Endodermal cell (in vitro differentiated cells): ENCODE data around the gene RALGPS2. TPM values are rescaled to one million over a fixed set of nuclear protein-coding genes. Genes with fewer than 3 reads are reported as not detected.

Source experiments
- DNase-seq: peaks from one replicate; pipeline ENCODE4 v3.0.0-alpha.2; 2017
- H3K27ac ChIP-seq: 2 replicates; pipeline ENCODE4 v1.5.1; 2013; ENCODE audit warnings: mild to moderate bottlenecking, low read depth, low read length, moderate library complexity
- H3K27me3 ChIP-seq: 2 replicates; pipeline ENCODE4 v1.6.1; 2013; ENCODE audit warnings: mild to moderate bottlenecking, low read length, moderate library complexity; ENCODE audit not compliant: insufficient read depth, control insufficient read depth, poor library complexity, severe bottlenecking
- H3K36me3 ChIP-seq: 2 replicates; pipeline ENCODE4 v1.7.0; 2013; ENCODE audit warnings: mild to moderate bottlenecking, low read length, moderate library complexity; ENCODE audit not compliant: control insufficient read depth, insufficient read depth
- H3K4me1 ChIP-seq: one replicate; pipeline ENCODE4 v1.7.0; 2013; ENCODE audit warnings: low read length; ENCODE audit not compliant: control insufficient read depth, insufficient read depth
- H3K4me3 ChIP-seq: 2 replicates; pipeline ENCODE4 v1.5.1; 2013; ENCODE audit warnings: mild to moderate bottlenecking, low read length, moderate library complexity
- H3K9ac ChIP-seq: 2 replicates; pipeline ENCODE4 v1.6.1; 2013; ENCODE audit warnings: mild to moderate bottlenecking, low read length, moderate library complexity; ENCODE audit not compliant: poor library complexity, severe bottlenecking; ENCODE audit errors: extremely low read depth
- H3K9me3 ChIP-seq: 2 replicates; pipeline ENCODE4 v1.6.1; 2013; ENCODE audit warnings: mild to moderate bottlenecking, low read length, moderate library complexity; ENCODE audit not compliant: control insufficient read depth
- H3K27ac Mint-ChIP-seq: 2 replicates; pipeline ENCODE4 v1.8.0; 2020; ENCODE audit warnings: mixed read lengths
- H3K27me3 Mint-ChIP-seq: 2 replicates; pipeline ENCODE4 v1.8.0; 2021; ENCODE audit warnings: mild to moderate bottlenecking, mixed read lengths; ENCODE audit not compliant: insufficient read depth
- H3K36me3 Mint-ChIP-seq: 2 replicates; pipeline ENCODE4 v1.8.0; 2020; ENCODE audit warnings: low read depth, mixed read lengths
- H3K4me1 Mint-ChIP-seq: 2 replicates; pipeline ENCODE4 v1.8.0; 2020; ENCODE audit warnings: mixed read lengths
- H3K4me3 Mint-ChIP-seq: 2 replicates; pipeline ENCODE4 v1.8.0; 2020; ENCODE audit warnings: mild to moderate bottlenecking, moderate library complexity, mixed read lengths
- H3K9me3 Mint-ChIP-seq: 2 replicates; pipeline ENCODE4 v1.8.0; 2020; ENCODE audit warnings: mild to moderate bottlenecking, mixed read lengths
- WGBS, 2 experiments: methylation state at CpG; one replicate each; pipeline versions ENCODE4 v1.1.5 to v1.1.7; 2013; ENCODE audit warnings: missing lambda C conversion rate in 2 of 2, mixed read lengths in 1 of 2; ENCODE audit not compliant: insufficient coverage in 1 of 2, insufficient read length in 1 of 2; 5-methylcytosine and 5-hydroxymethylcytosine counted together
- total RNA-seq, 2 donors: library from RNA; stranded (reverse); fragmentation: NEBNext Ultra II Directional in 1 of 2; extraction: Animal tissue kit (Norgen Biotek cat#: 25700) in 1 of 2; gene quantifications; 2 replicates in 1 of 2; 3 replicates in 1 of 2; pipeline ENCODE4 v1.2.1, GENCODE V29; 2021
- TF ChIP-seq, protein P1 (sequence below): fragments of 200-600 bp; sonication (generic); conservative IDR thresholded peaks from 2 replicates; pipeline ENCODE4 v1.5.0; 2021; ENCODE audit warnings: antibody characterized with exemption, mild to moderate bottlenecking

RALGPS2 gene
- total RNA-seq, 2 donors from 2014 or later = 56.6 to 73.1 TPM

DNA sequence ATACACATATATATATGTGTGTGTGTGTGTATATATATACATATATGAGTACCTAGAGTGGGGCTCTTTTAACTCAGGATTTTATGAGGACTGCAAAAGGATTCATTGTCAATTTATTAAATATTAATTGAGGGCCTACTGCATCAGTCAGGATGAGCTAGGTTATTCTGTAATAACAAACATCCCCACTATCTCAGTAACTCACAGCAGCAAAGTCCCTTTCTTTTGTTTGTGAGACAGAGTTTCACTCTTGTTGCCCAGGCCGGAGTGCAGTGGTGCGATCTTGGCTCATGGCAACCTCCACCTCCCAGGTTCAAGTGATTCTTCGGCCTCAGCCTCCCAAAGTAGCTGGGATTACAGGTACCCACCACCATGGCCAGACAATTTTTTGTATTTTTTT lies 236.8 kb downstream of the RALGPS2 start:
- peaks cover 6% of the 10 kb centered on the region for H3K9me3 ChIP-seq
- Mint-ChIP-seq H3K36me3 (no peaks in the 10 kb centered on the region), H3K9me3 (peaks cover 11% of the 10 kb centered on the region), H3K4me1 (no peaks in the 10 kb centered on the region), H3K4me3 (no peak overlapping the region), H3K27me3 (no peaks in the 10 kb centered on the region), H3K27ac (no peak overlapping the region)
- H3K4me1 ChIP-seq = no peaks in the 10 kb centered on the region
- TF ChIP-seq, protein P1, sequence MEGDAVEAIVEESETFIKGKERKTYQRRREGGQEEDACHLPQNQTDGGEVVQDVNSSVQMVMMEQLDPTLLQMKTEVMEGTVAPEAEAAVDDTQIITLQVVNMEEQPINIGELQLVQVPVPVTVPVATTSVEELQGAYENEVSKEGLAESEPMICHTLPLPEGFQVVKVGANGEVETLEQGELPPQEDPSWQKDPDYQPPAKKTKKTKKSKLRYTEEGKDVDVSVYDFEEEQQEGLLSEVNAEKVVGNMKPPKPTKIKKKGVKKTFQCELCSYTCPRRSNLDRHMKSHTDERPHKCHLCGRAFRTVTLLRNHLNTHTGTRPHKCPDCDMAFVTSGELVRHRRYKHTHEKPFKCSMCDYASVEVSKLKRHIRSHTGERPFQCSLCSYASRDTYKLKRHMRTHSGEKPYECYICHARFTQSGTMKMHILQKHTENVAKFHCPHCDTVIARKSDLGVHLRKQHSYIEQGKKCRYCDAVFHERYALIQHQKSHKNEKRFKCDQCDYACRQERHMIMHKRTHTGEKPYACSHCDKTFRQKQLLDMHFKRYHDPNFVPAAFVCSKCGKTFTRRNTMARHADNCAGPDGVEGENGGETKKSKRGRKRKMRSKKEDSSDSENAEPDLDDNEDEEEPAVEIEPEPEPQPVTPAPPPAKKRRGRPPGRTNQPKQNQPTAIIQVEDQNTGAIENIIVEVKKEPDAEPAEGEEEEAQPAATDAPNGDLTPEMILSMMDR = no peak
- H3K27me3 ChIP-seq = no peaks in the 10 kb centered on the region
- H3K4me3 ChIP-seq = no peak overlapping the region
- H3K27ac ChIP-seq = no peak overlapping the region
- DNase-seq = no peak
- no peaks in the 10 kb centered on the region for H3K36me3 ChIP-seq
- WGBS, 2 experiments = 100% methylated on average over 3 of the region's 3 CpGs; no CpG with 5 or more reads in 1 of the 2 experiments
- H3K9ac ChIP-seq = no peak overlapping the region

DNA sequence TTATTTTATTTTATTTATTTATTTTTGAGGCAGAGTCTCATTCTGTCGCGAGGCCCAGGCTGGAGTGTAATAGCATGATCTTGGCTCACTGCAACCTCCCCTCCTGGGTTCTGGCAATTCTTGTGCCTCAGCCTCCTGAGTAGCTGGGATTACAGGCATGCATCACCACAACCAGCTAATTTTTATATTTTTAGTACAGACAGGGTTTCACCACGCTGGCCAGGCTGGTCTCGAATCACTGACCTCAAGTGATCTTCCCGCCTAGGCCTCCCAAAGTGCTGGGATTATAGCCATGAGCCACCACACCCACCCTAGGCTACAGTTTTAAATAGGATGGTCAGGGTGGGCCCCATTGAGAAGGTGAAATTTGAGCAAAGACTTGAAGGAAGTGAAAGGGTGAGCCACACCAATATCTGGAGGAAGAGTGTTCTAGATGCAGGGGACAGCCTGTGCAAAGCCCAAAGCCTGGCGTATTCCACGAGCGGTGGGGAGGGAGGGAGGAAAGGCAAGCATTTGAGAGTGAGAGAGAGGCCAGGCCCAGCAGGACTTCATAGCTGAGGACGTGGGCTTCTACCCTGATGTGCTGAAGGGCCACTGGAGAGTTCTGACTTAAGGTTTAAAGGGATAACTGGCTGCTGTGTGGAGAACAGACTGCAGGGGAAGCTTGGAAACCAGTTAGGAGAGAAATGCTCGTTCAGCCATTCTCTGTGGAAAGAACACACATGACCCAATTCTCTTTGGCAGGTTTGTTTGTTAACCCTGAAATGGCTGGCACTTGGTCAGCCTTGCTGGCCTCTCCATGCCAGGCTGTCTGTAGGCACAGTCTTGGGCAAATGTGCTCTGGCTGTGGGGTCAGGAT lies 238.0 kb downstream of the RALGPS2 start:
- Histone ChIP-seq H3K9ac (no peak overlapping the region), H3K36me3 (no peaks in the 10 kb centered on the region), H3K4me1 (no peaks in the 10 kb centered on the region), H3K27ac (no peak overlapping the region), H3K4me3 (no peak overlapping the region), H3K9me3 (peaks cover 6% of the 10 kb centered on the region), H3K27me3 (no peaks in the 10 kb centered on the region)
- H3K27ac Mint-ChIP-seq = no peak overlapping the region
- DNase-seq = no peak
- H3K36me3 Mint-ChIP-seq = no peaks in the 10 kb centered on the region
- no peak overlapping the region for H3K4me3 Mint-ChIP-seq
- WGBS, 2 experiments = 85 to 90% methylated on average over 10 of the region's 10 CpGs
- TF ChIP-seq, protein P1 = no peak
- peaks cover 11% of the 10 kb centered on the region for H3K9me3 Mint-ChIP-seq
- no peaks in the 10 kb centered on the region for H3K4me1 Mint-ChIP-seq
- no peaks in the 10 kb centered on the region for H3K27me3 Mint-ChIP-seq

DNA sequence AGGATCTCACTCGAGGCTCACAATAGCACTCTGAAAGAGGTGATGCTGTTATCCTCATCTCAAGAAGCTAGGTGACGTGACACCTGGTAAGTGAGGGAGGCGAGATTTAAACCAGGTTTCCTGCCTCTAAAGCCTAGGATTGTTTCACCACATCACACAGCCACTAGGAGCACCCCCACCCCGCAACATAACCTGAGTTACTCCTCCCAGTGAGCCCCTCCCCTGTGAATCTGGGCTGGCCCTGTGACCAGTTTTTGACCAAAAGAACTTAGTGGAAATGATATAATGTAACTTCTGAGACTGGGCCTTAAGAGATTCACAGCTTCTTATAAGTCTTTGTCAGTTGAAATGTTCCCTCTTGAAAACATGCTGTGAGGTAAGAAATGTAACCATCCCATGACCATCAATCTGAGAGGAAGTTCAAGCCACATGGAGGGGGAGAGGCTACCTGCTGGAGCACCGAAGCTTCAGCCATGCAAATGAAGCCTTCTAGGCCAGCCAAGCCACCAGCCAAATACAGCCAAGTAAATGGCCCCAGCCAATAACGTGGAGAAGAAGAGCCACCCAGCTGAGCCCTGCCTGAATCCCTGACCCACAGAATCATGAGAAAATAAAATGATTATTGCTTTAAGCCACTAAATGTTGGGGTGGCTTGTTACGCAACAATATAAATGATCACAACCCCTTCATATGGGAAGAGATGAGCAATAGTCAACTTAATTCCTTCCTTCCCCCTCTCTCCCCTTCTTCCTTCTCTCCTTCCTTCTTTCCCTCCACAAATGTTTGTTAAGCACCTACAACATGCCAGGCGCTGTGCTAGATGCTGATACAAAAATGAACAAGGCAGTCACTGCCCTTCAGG lies 239.7 kb downstream of the RALGPS2 start:
- no peak for DNase-seq
- H3K9me3 ChIP-seq = peaks cover 6% of the 10 kb centered on the region
- no peak overlapping the region for H3K9ac ChIP-seq
- no peaks in the 10 kb centered on the region for H3K36me3 ChIP-seq
- H3K9me3 Mint-ChIP-seq = peaks cover 11% of the 10 kb centered on the region
- no peak overlapping the region for H3K27ac ChIP-seq
- TF ChIP-seq, protein P1 = no peak
- H3K36me3 Mint-ChIP-seq = no peaks in the 10 kb centered on the region
- no peak overlapping the region for H3K27ac Mint-ChIP-seq
- no peaks in the 10 kb centered on the region for H3K4me1 ChIP-seq
- H3K4me3 Mint-ChIP-seq = no peak overlapping the region
- 87 to 96% methylated on average over 4 to 8 of the region's 8 CpGs for WGBS, 2 experiments
- H3K4me1 Mint-ChIP-seq = no peaks in the 10 kb centered on the region
- H3K27me3 Mint-ChIP-seq = no peaks in the 10 kb centered on the region
- no peak overlapping the region for H3K4me3 ChIP-seq
- H3K27me3 ChIP-seq = no peaks in the 10 kb centered on the region
